Activated CD8-positive, alpha-beta T cell treated with anti-CD3 and anti-CD28 coated beads for 36 hours (primary cell): ENCODE data around the gene CLPTM1. TPM values are rescaled to one million over a fixed set of nuclear protein-coding genes. Genes with fewer than 3 reads are reported as not detected.

Experiments
- ATAC-seq: fragments of 200-7000 bp; cut with Tn5 transposase; one replicate; pipeline ENCODE4 v1.10.0; 2021; ENCODE audit warnings: mild to moderate bottlenecking, moderate library complexity
- CTCF ChIA-PET: fragments of 350-600 bp; sonication (Branson Sonifier 250); formaldehyde crosslinking; loops from one replicate; lab custom pipeline; 2021; ENCODE audit warnings: antibody characterized with exemption; lab: Charles Lee
- POLR2A ChIA-PET: fragments of 350-600 bp; sonication (Branson Sonifier 250); formaldehyde crosslinking; loops from one replicate; lab custom pipeline; 2021; ENCODE audit warnings: antibody characterized with exemption; lab: Charles Lee
- DNase-seq: peaks from one replicate; pipeline ENCODE4 v3.0.0-alpha.2; 2020
- H3K27ac Mint-ChIP-seq: one replicate; pipeline ENCODE4 v1.8.0; 2021; ENCODE audit warnings: mild to moderate bottlenecking, mixed read lengths
- H3K27me3 Mint-ChIP-seq: one replicate; pipeline ENCODE4 v1.8.0; 2021; ENCODE audit warnings: mixed read lengths
- H3K36me3 Mint-ChIP-seq: one replicate; pipeline ENCODE4 v1.8.0; 2021; ENCODE audit warnings: low read depth, mixed read lengths
- H3K4me1 Mint-ChIP-seq: one replicate; pipeline ENCODE4 v1.8.0; 2021; ENCODE audit warnings: low read depth, mixed read lengths
- H3K4me3 Mint-ChIP-seq: one replicate; pipeline ENCODE4 v1.8.0; 2021; ENCODE audit warnings: mild to moderate bottlenecking, moderate library complexity, mixed read lengths
- H3K9me3 Mint-ChIP-seq: one replicate; pipeline ENCODE4 v1.8.0; 2021; ENCODE audit warnings: mixed read lengths
- intact Hi-C: fragments of 100-400 bp; cut with micrococcal nuclease; formaldehyde crosslinking; loops from one replicate; pipeline ENCODE4 v1.10.0; 2022
- total RNA-seq, 2 experiments: library from RNA; stranded (reverse); gene quantifications; one replicate each; pipeline ENCODE4 v1.2.3, GENCODE V29; 2021
- TF ChIP-seq, protein P1 (sequence below): fragments of 200-600 bp; IDR thresholded peaks from one replicate; pipeline ENCODE4 v1.8.0; 2022; ENCODE audit warnings: antibody characterized with exemption, mild to moderate bottlenecking

Gene CLPTM1
- total RNA-seq, 2 experiments from 2014 or later = 38.6 to 39.8 TPM

DNA sequence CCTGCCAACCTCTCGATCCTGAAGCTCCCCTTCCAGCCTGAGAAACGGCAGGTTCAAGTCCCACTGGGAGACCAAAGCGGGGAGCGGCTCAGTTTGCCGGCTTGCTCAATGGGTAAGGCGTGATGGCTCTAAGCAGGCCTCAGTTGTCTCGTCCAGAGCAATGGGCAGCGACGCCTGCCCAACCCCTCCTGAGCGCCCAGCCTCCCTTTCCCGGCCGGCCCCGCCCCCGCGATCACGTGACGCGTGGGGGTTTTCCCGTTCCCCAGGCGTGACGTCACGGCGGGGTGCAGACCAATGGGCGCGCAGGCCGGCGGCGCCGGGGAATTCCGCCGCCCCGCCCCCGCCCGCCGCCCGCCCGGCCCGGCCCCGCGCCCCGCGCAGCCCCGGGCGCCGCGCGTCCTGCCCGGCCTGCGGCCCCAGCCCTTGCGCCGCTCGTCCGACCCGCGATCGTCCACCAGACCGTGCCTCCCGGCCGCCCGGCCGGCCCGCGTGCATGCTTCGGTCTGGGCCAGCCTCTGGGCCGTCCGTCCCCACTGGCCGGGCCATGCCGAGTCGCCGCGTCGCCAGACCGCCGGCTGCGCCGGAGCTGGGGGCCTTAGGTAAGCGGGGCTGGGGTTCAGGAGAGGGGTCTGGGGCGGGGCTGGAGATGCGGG, 46.0 kb downstream of the CLPTM1 start, which contains the start of gene RELB:
TSS of gene RELB (plus strand) at position 378 of the 653 bp plus-strand sequence. CDS start at position 494, 116 bp downstream.
- Mint-ChIP-seq H3K9me3 (no peaks in the 10 kb centered on the region), H3K4me1 (peaks cover 18% of the 10 kb centered on the region), H3K4me3 (peak within 1 kb of the TSS; percentile 91), H3K27ac (peak within 1 kb of the TSS; percentile 98), H3K36me3 (peaks cover 10% of the 10 kb centered on the region), H3K27me3 (no peaks in the 10 kb centered on the region)
- POLR2A ChIA-PET = interaction anchor here (0.6 to 2.2 kb wide), 13 partner anchors 12 to 252 kb away, joined by 3 to 7 read pairs (median 3); partner anchors contain the start of genes BLOC1S3, GEMIN7, PPP1R37 and TRAPPC6A
- TF ChIP-seq, protein P1, sequence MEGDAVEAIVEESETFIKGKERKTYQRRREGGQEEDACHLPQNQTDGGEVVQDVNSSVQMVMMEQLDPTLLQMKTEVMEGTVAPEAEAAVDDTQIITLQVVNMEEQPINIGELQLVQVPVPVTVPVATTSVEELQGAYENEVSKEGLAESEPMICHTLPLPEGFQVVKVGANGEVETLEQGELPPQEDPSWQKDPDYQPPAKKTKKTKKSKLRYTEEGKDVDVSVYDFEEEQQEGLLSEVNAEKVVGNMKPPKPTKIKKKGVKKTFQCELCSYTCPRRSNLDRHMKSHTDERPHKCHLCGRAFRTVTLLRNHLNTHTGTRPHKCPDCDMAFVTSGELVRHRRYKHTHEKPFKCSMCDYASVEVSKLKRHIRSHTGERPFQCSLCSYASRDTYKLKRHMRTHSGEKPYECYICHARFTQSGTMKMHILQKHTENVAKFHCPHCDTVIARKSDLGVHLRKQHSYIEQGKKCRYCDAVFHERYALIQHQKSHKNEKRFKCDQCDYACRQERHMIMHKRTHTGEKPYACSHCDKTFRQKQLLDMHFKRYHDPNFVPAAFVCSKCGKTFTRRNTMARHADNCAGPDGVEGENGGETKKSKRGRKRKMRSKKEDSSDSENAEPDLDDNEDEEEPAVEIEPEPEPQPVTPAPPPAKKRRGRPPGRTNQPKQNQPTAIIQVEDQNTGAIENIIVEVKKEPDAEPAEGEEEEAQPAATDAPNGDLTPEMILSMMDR = no peak
- CTCF ChIA-PET = interaction anchor here (1.0 to 1.4 kb wide), 3 partner anchors 12 to 56 kb away, joined by 3 to 5 read pairs (median 3); no protein-coding TSS in a partner anchor
- DNase-seq (peak; percentile 94), ATAC-seq (peak; percentile 40)
- intact Hi-C loops = no loop called here

DNA sequence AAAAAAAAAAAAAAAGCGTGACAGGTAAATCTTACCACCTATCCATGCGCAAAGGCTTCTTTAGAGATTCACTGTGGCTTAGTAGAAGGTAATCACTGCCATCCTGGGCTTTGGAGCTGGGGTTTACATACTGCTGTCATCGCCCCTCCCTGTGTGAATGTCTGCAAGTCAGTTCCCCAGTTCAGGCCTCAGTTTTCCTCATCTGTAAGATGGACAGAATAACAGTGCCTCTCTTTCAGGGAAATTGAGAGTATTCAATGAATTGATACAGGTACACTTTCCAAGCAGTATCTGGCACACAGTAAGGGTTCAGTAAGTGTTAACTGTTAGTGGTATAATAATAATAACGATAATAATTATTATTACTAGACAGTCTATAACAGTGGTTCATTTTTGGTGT, 48.3 kb downstream of the CLPTM1 start:
- CTCF ChIA-PET = no interaction called here
- ATAC-seq = no peak
- intact Hi-C loops = no loop called here
- Mint-ChIP-seq H3K27ac (no peak overlapping the region), H3K9me3 (no peaks in the 10 kb centered on the region), H3K27me3 (no peaks in the 10 kb centered on the region), H3K4me3 (no peak overlapping the region), H3K4me1 (peaks cover 20% of the 10 kb centered on the region), H3K36me3 (peaks cover 19% of the 10 kb centered on the region)
- POLR2A ChIA-PET = interaction anchor here (1.0 kb wide), 2 partner anchors 46 to 99 kb away, joined by 3 read pairs; no protein-coding TSS in a partner anchor
- TF ChIP-seq, protein P1 = no peak
- no peak for DNase-seq

DNA sequence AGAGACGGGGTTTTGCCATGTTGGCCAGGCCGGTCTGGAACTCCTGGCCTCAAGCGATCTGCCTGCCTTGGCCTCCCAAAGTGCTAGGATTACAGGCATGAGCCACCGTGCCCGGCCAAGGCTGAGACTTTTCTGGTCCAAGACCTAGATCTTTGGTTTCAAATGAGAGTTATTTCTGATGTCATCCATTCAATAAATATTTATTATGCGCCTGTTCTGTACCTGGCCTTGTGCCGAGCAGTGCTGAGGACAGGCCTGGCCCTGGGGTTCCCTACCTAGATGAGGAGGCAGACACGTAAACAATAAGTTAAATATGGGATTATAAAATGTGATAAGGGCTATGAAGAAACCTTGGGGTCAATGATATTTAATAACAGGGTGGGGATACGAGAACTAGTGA, 50.6 kb downstream of the CLPTM1 start:
- ChIA-PET POLR2A (no interaction called here), CTCF (no interaction called here)
- H3K4me1 Mint-ChIP-seq = peaks cover 18% of the 10 kb centered on the region
- no peak overlapping the region for H3K4me3 Mint-ChIP-seq
- intact Hi-C loops = no loop called here
- H3K27ac Mint-ChIP-seq = no peak overlapping the region
- TF ChIP-seq, protein P1 = no peak
- no peaks in the 10 kb centered on the region for H3K27me3 Mint-ChIP-seq
- no peaks in the 10 kb centered on the region for H3K9me3 Mint-ChIP-seq
- ATAC-seq = no peak
- peaks cover 25% of the 10 kb centered on the region for H3K36me3 Mint-ChIP-seq
- no peak for DNase-seq

DNA sequence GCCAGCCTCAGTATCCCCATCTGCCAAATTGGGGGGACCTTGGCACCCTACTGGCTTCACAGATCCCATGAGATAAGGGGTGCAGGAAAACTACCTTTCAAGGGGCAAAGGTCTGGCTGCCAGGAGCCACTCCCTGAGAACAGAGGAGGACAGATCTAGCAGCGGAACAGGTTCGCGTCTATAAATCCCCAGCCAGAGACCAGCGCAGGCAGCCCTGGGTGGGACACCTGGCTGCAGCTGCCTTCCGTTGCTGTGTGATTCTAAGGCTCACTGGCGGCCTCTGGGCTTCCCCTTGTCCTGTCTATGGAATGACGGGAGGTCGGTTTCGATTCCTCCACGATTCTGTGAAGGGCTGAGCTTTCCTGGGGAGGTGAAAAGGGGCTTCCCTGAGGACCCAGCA, 53.4 kb downstream of the CLPTM1 start:
- H3K27me3 Mint-ChIP-seq = no peaks in the 10 kb centered on the region
- ATAC-seq (no peak), DNase-seq (no peak)
- ChIA-PET POLR2A (no interaction called here), CTCF (no interaction called here)
- intact Hi-C loops = no loop called here
- H3K4me3 Mint-ChIP-seq = no peak overlapping the region
- H3K4me1 Mint-ChIP-seq = peaks cover 7% of the 10 kb centered on the region
- peaks cover 25% of the 10 kb centered on the region for H3K36me3 Mint-ChIP-seq
- no peak overlapping the region for H3K27ac Mint-ChIP-seq
- TF ChIP-seq, protein P1 = no peak
- no peaks in the 10 kb centered on the region for H3K9me3 Mint-ChIP-seq

DNA sequence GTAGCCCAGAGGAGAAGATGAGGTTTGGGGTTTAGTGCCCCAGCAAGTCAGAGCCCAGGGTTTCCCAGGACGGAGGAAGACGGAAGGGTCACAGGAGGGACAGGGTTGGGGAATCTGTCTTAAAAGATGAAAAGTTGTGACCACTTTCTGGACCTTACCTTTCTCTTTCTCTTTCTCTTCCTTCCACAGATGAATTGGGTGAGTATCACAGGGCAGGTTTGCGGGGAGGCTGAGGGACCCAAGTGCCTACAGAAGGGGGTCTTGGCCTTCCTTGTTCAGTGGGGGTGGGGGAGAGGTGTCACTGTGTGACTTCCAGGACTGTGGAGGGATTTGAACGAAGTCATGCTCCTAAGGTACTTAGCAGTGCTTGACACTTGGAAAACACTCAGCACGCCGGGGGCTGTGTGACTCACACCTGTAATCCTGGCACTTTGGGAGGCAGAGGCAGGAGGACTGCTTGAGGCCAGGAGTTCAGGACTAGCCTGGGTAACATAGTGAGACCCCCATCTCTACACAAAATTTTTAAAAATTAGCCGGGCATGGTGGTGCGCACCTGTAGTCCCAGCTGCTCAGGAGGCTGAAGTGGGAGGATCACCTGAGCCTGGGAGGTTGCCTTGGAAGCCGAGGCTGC, 54.6 kb downstream of the CLPTM1 start:
- peaks cover 28% of the 10 kb centered on the region for H3K36me3 Mint-ChIP-seq
- peaks cover 7% of the 10 kb centered on the region for H3K4me1 Mint-ChIP-seq
- H3K27me3 Mint-ChIP-seq = no peaks in the 10 kb centered on the region
- TF ChIP-seq, protein P1 = no peak
- POLR2A ChIA-PET = interaction anchor here (0.6 kb wide), 1 partner anchor 9 kb away, joined by 3 read pairs; no protein-coding TSS in a partner anchor
- peak overlapping the region; percentile 42 for H3K27ac Mint-ChIP-seq
- no peak for DNase-seq
- H3K4me3 Mint-ChIP-seq = no peak overlapping the region
- intact Hi-C loops = no loop called here
- H3K9me3 Mint-ChIP-seq = no peaks in the 10 kb centered on the region
- CTCF ChIA-PET = no interaction called here
- no peak for ATAC-seq
